H9 (cell line): ENCODE results near the gene EPC2. TPM values are rescaled to one million over a fixed set of nuclear protein-coding genes. Genes with fewer than 3 reads are reported as not detected.

Source experiments
- DNase-seq: peaks from one replicate; pipeline ENCODE4 v3.0.0-alpha.2; 2017
- H2AFZ ChIP-seq: one replicate; pipeline ENCODE4 v1.6.1; 2013; ENCODE audit warnings: mild to moderate bottlenecking, low read length, control low read depth, moderate library complexity
- H2AK5ac ChIP-seq: 2 replicates; pipeline ENCODE4 v1.6.1; 2013; ENCODE audit warnings: low read length, control low read depth, mixed read lengths; ENCODE audit not compliant: insufficient read length
- H2BK120ac ChIP-seq: one replicate; pipeline ENCODE4 v1.6.1; 2013; ENCODE audit warnings: low read depth, mild to moderate bottlenecking, low read length, control low read depth, inconsistent platforms; ENCODE audit not compliant: poor library complexity, severe bottlenecking
- H2BK12ac ChIP-seq: 2 replicates; pipeline ENCODE4 v1.6.1; 2013; ENCODE audit warnings: low read length, control low read depth, mixed read lengths, low read depth; ENCODE audit not compliant: insufficient read length
- H2BK15ac ChIP-seq: 2 replicates; pipeline ENCODE4 v1.6.1; 2013; ENCODE audit warnings: low read depth, low read length, control low read depth
- H2BK20ac ChIP-seq: one replicate; pipeline ENCODE4 v1.6.1; 2013; ENCODE audit warnings: low read depth, mild to moderate bottlenecking, low read length, control low read depth, inconsistent platforms; ENCODE audit not compliant: poor library complexity, severe bottlenecking
- H2BK5ac ChIP-seq: 2 replicates; pipeline ENCODE4 v1.6.1; 2013; ENCODE audit warnings: low read length, control low read depth, mixed read lengths; ENCODE audit not compliant: insufficient read length
- H3K14ac ChIP-seq: 2 replicates; pipeline ENCODE4 v1.6.1; 2013; ENCODE audit warnings: low read length, control low read depth; ENCODE audit not compliant: insufficient read depth
- H3K18ac ChIP-seq: 2 replicates; pipeline ENCODE4 v1.6.1; 2013; ENCODE audit warnings: low read depth, mild to moderate bottlenecking, mixed read lengths, low read length, control low read depth; ENCODE audit not compliant: insufficient read length
- H3K23ac ChIP-seq: 2 replicates; pipeline ENCODE4 v1.6.1; 2013; ENCODE audit warnings: low read length, control low read depth, mixed read lengths, low read depth; ENCODE audit not compliant: insufficient read length
- H3K23me2 ChIP-seq: 2 replicates; pipeline ENCODE4 v1.6.1; 2013; ENCODE audit warnings: low read depth, mild to moderate bottlenecking, mixed read lengths, low read length, control low read depth; ENCODE audit not compliant: insufficient read length, poor library complexity, severe bottlenecking
- H3K27ac ChIP-seq: 2 replicates; pipeline ENCODE4 v1.5.1; 2013; ENCODE audit warnings: low read length, control low read depth, mixed read lengths, low read depth; ENCODE audit not compliant: insufficient read length
- H3K27me3 ChIP-seq: 2 replicates; pipeline ENCODE4 v1.6.1; 2013; ENCODE audit warnings: low read length, control low read depth, inconsistent platforms; ENCODE audit not compliant: insufficient read depth
- H3K4ac ChIP-seq: 2 replicates; pipeline ENCODE4 v1.6.1; 2013; ENCODE audit warnings: low read depth, mild to moderate bottlenecking, control low read depth, inconsistent platforms, low read length, moderate library complexity
- H3K4me1 ChIP-seq: 2 replicates; pipeline ENCODE4 v1.6.1; 2013; ENCODE audit warnings: low read length, control low read depth, inconsistent platforms; ENCODE audit not compliant: insufficient read depth
- H3K4me2 ChIP-seq: 2 replicates; pipeline ENCODE4 v1.6.1; 2013; ENCODE audit warnings: low read length, control low read depth, mixed read lengths; ENCODE audit not compliant: insufficient read length, insufficient read depth
- H3K56ac ChIP-seq: 2 replicates; pipeline ENCODE4 v1.6.1; 2013; ENCODE audit warnings: low read depth, mild to moderate bottlenecking, mixed read lengths, low read length, control low read depth; ENCODE audit not compliant: insufficient read length
- H3K79me1 ChIP-seq: 2 replicates; pipeline ENCODE4 v1.6.1; 2013; ENCODE audit warnings: low read depth, mild to moderate bottlenecking, moderate library complexity, low read length, control low read depth, inconsistent platforms; ENCODE audit not compliant: insufficient read depth, poor library complexity, severe bottlenecking
- H3K79me2 ChIP-seq: 2 replicates; pipeline ENCODE4 v1.6.1; 2013; ENCODE audit warnings: low read length, control low read depth, inconsistent platforms; ENCODE audit not compliant: insufficient read depth
- H3K9ac ChIP-seq: 2 replicates; pipeline ENCODE4 v1.6.1; 2013; ENCODE audit warnings: low read length, control low read depth, mixed read lengths; ENCODE audit not compliant: insufficient read length; ENCODE audit errors: extremely low read depth
- H3K9me3 ChIP-seq: one replicate; pipeline ENCODE4 v1.6.1; 2013; ENCODE audit warnings: low read depth, low read length, inconsistent platforms; ENCODE audit not compliant: control insufficient read depth
- H3T11ph ChIP-seq: one replicate; pipeline ENCODE4 v1.6.1; 2013; ENCODE audit warnings: mild to moderate bottlenecking, low read length, control low read depth, inconsistent platforms
- H4K20me1 ChIP-seq: one replicate; pipeline ENCODE4 v1.6.1; 2013; ENCODE audit not compliant: control insufficient read depth, insufficient read length, insufficient read depth
- H4K5ac ChIP-seq: 2 replicates; pipeline ENCODE4 v1.6.1; 2013; ENCODE audit warnings: low read depth, mild to moderate bottlenecking, mixed read lengths, low read length, control low read depth; ENCODE audit not compliant: insufficient read length
- H4K8ac ChIP-seq: replicated peaks from 2 replicates; pipeline ENCODE4 v1.6.1; 2013; ENCODE audit warnings: low read length, control low read depth, mixed read lengths, low read depth; ENCODE audit not compliant: insufficient read length
- H4K91ac ChIP-seq: 2 replicates; pipeline ENCODE4 v1.6.1; 2013; ENCODE audit warnings: low read depth, mild to moderate bottlenecking, moderate library complexity, mixed read lengths, low read length, control low read depth; ENCODE audit not compliant: insufficient read length
- H3K27ac Mint-ChIP-seq, 3 experiments: 2 replicates in 2 of 3; 3 replicates in 1 of 3; pipeline ENCODE4 v1.8.0; 2020 to 2021; ENCODE audit warnings: mixed read lengths in 3 of 3, mild to moderate bottlenecking in 1 of 3, moderate library complexity in 1 of 3
- H3K27me3 Mint-ChIP-seq: 2 replicates; pipeline ENCODE4 v1.8.0; 2021; ENCODE audit warnings: low read depth, mild to moderate bottlenecking, moderate library complexity, mixed read lengths
- H3K36me3 Mint-ChIP-seq, 3 experiments: 2 replicates in 2 of 3; 3 replicates in 1 of 3; pipeline ENCODE4 v1.8.0; 2020 to 2021; ENCODE audit warnings: low read depth in 3 of 3, mixed read lengths in 3 of 3; ENCODE audit not compliant: insufficient read depth in 1 of 3
- H3K4me1 Mint-ChIP-seq, 2 experiments: 2 replicates each; pipeline ENCODE4 v1.8.0; 2020; ENCODE audit warnings: mixed read lengths in 2 of 2
- H3K4me3 Mint-ChIP-seq, 2 experiments: 2 replicates in 1 of 2; 3 replicates in 1 of 2; pipeline ENCODE4 v1.8.0; 2020 to 2021; ENCODE audit warnings: mild to moderate bottlenecking in 2 of 2, mixed read lengths in 2 of 2, moderate library complexity in 1 of 2
- H3K9me3 Mint-ChIP-seq, 2 experiments: 2 replicates in 1 of 2; 3 replicates in 1 of 2; pipeline ENCODE4 v1.8.0; 2020; ENCODE audit warnings: mild to moderate bottlenecking in 2 of 2, mixed read lengths in 2 of 2, moderate library complexity in 1 of 2
- WGBS: extraction: QIAGEN DNeasy Blood & Tissue Kit; methylation state at CpG from one replicate; pipeline ENCODE4 v1.1.7; 2013; ENCODE audit warnings: missing lambda C conversion rate, low lambda C conversion rate, mixed read lengths; ENCODE audit not compliant: insufficient read length; ENCODE audit errors: extremely low coverage; 5-methylcytosine and 5-hydroxymethylcytosine counted together
- total RNA-seq: library from RNA; stranded (reverse); gene quantifications from 2 replicates; pipeline ENCODE4 v1.2.1, GENCODE V29; 2021
- TF ChIP-seq, protein P1 (sequence below): fragments of 200-600 bp; sonication (generic); conservative IDR thresholded peaks from 3 replicates; pipeline ENCODE4 v1.8.0; 2021; ENCODE audit warnings: antibody characterized with exemption, mild to moderate bottlenecking

Gene EPC2
- total RNA-seq, 1 experiment from 2014 or later, result 31.3 TPM

DNA sequence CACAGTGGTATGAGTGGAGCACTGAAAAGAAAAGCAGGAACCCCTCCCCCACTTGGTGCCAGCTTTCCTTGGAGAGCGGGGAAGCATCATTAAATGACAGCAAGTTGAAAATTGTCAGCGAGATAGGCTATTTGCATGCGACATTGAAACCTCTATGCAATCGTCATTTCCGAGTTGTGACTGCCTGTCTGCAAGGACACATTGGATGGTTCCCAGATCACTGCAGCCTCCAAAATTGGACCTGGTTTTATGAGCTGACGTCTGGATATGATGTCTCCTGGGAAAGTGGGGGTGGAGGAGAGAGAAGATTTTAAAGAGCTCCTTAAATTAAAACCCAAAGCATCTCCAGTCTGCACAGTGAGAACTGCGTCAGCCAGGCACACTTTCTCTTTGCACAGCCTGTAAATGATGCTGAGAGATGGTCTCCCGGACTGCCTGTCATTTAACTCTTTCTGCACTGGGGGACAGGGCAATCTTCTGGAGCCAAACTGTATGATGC lies 172.7 kb downstream of the EPC2 start:
- no CpG with 5 or more reads among the region's 8 CpGs for WGBS
- Histone ChIP-seq H3K27me3 (no peaks in the 10 kb centered on the region), H3K18ac (no peak overlapping the region), H3K79me1 (no peaks in the 10 kb centered on the region), H3K79me2 (no peaks in the 10 kb centered on the region), H3K4me2 (no peak overlapping the region), H3K23ac (no peak overlapping the region), H3K23me2 (no peaks in the 10 kb centered on the region), H2AK5ac (no peak overlapping the region), H2BK5ac (no peak overlapping the region), H3K14ac (0 out of 2 replicates have a peak overlapping the region, but pooled peaks have one; percentile 14), H2AFZ (no peak overlapping the region), H3K56ac (no peak overlapping the region), H2BK12ac (no peak overlapping the region), H2BK15ac (no peak overlapping the region), H3K27ac (no peak overlapping the region), H4K20me1 (no peaks in the 10 kb centered on the region), H4K8ac (no peak overlapping the region), H4K91ac (no peak overlapping the region), H2BK20ac (no peak overlapping the region), H4K5ac (no peak overlapping the region), H3K4me1 (peaks cover 18% of the 10 kb centered on the region; the same call in 1 of the 2 replicates), H3T11ph (no peak overlapping the region), H2BK120ac (no peak overlapping the region), H3K4ac (no peak overlapping the region), H3K9ac (no peak overlapping the region), H3K9me3 (no peaks in the 10 kb centered on the region)
- no peaks in the 10 kb centered on the region; the same call in 1 of the 2 replicates for H3K27me3 Mint-ChIP-seq
- H3K4me3 Mint-ChIP-seq, result peak overlapping the region in 1 of 2 experiments; percentile 43; a peak in 1 of 5 replicates
- peaks cover 54 to 58% of the 10 kb centered on the region in 2 experiments for H3K4me1 Mint-ChIP-seq
- no peak overlapping the region; a peak in 1 of 7 replicates for H3K27ac Mint-ChIP-seq
- DNase-seq, result no peak
- no peaks in the 10 kb centered on the region for H3K36me3 Mint-ChIP-seq
- H3K9me3 Mint-ChIP-seq, result no peaks in the 10 kb centered on the region; a peak in 1 of 5 replicates
- TF ChIP-seq, protein P1, sequence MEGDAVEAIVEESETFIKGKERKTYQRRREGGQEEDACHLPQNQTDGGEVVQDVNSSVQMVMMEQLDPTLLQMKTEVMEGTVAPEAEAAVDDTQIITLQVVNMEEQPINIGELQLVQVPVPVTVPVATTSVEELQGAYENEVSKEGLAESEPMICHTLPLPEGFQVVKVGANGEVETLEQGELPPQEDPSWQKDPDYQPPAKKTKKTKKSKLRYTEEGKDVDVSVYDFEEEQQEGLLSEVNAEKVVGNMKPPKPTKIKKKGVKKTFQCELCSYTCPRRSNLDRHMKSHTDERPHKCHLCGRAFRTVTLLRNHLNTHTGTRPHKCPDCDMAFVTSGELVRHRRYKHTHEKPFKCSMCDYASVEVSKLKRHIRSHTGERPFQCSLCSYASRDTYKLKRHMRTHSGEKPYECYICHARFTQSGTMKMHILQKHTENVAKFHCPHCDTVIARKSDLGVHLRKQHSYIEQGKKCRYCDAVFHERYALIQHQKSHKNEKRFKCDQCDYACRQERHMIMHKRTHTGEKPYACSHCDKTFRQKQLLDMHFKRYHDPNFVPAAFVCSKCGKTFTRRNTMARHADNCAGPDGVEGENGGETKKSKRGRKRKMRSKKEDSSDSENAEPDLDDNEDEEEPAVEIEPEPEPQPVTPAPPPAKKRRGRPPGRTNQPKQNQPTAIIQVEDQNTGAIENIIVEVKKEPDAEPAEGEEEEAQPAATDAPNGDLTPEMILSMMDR, result no peak
